HepG2 (cell line): ENCODE measurements around the gene SCNM1. TPM values are rescaled to one million over a fixed set of nuclear protein-coding genes. Genes with fewer than 3 reads are reported as not detected.

Experiments
- DZIP1 ChIP-seq: sonication (generic); formaldehyde crosslinking; IDR thresholded peaks from 2 replicates; pipeline ENCODE4 v1.5.0; 2020; ENCODE audit warnings: mild to moderate bottlenecking, missing genetic modification reagents
- FOXK2 ChIP-seq: fragments of 450-650 bp; IDR thresholded peaks from 2 replicates; pipeline ENCODE4 v1.6.1; 2016
- SP2 ChIP-seq: sonication (generic); formaldehyde crosslinking; IDR thresholded peaks from 2 replicates; pipeline ENCODE4 v1.5.1; 2020; ENCODE audit warnings: mild to moderate bottlenecking, missing genetic modification reagents
- TBL1XR1 ChIP-seq: fragments of 150-350 bp; IDR thresholded peaks from 2 replicates; pipeline ENCODE4 v1.6.1; 2014; ENCODE audit warnings: borderline replicate concordance, low read length; ENCODE audit not compliant: partially characterized antibody
- TCF7 ChIP-seq: sonication (generic); IDR thresholded peaks from 2 replicates; pipeline ENCODE4 v1.6.1; 2016; ENCODE audit warnings: antibody characterized with exemption, low read depth
- ZBTB2 ChIP-seq: sonication (generic); formaldehyde crosslinking; IDR thresholded peaks from 2 replicates; pipeline ENCODE4 v1.8.0; 2022; ENCODE audit warnings: low read depth, missing genetic modification reagents
- ZBTB4 ChIP-seq: sonication (generic); formaldehyde crosslinking; IDR thresholded peaks from 2 replicates; pipeline ENCODE4 v1.4.0; 2020; ENCODE audit warnings: missing genetic modification reagents, mild to moderate bottlenecking, borderline replicate concordance
- ZNF232 ChIP-seq: sonication (generic); formaldehyde crosslinking; IDR thresholded peaks from 2 replicates; pipeline ENCODE4 v1.4.0; 2020; ENCODE audit warnings: missing genetic modification reagents, borderline replicate concordance
- ZNF282 ChIP-seq: fragments of 450-650 bp; IDR thresholded peaks from 2 replicates; pipeline ENCODE4 v1.6.1; 2018; ENCODE audit not compliant: partially characterized antibody
- ZNF556 ChIP-seq: sonication (generic); formaldehyde crosslinking; IDR thresholded peaks from 2 replicates; pipeline ENCODE4 v1.4.0; 2020; ENCODE audit warnings: mild to moderate bottlenecking, missing genetic modification reagents, borderline replicate concordance
- ZNF563 ChIP-seq: sonication (generic); formaldehyde crosslinking; IDR thresholded peaks from 2 replicates; pipeline ENCODE4 v1.8.0; 2022; ENCODE audit warnings: mild to moderate bottlenecking, moderate library complexity, missing genetic modification reagents
- polyA plus RNA-seq, 8 experiments: library from polyadenylated mRNA; depleted of rRNA in 3 of 8; stranded (reverse) in 7 of 8; unstranded in 1 of 8; fragments of >200 nt; fragmentation: Illumina TruSeq in 4 of 8; extraction: Trizol in 4 of 8; gene quantifications; 2 replicates each; pipeline versions ENCODE4 v1.2.1 to v1.2.3, GENCODE V29; 2011 to 2016; ENCODE audit warnings: low read depth in 4 of 8, missing spikeins in 1 of 8, mixed read lengths in 1 of 8; ENCODE audit not compliant: insufficient read depth in 1 of 8
- total RNA-seq, 5 experiments: library from RNA; depleted of rRNA; stranded (reverse); fragments of >200 nt; fragmentation: Illumina TruSeq; extraction: Trizol; gene quantifications; 2 replicates each; pipeline ENCODE4 v1.2.3, GENCODE V29; 2016; ENCODE audit warnings: low read depth in 1 of 5
- TF ChIP-seq, protein P1 (sequence below): sonication (generic); formaldehyde crosslinking; IDR thresholded peaks from 2 replicates; pipeline ENCODE4 v1.4.0; 2020; ENCODE audit warnings: missing genetic modification reagents
- TF ChIP-seq, protein P2 (sequence below): sonication (generic); formaldehyde crosslinking; IDR thresholded peaks from 2 replicates; pipeline ENCODE4 v1.5.1; 2020; ENCODE audit warnings: mild to moderate bottlenecking, missing genetic modification reagents, borderline replicate concordance

The SCNM1 gene
- total and polyA plus RNA-seq, 2 of the 13 experiments (the other 11 are each of a cell fraction or from before 2014, with no cell fraction given): 16.3 to 31.5 TPM

- TF ChIP-seq TCF7: no peak
- TF ChIP-seq ZNF556 (CRISPR knock-in tag): peak; percentile 29; the same call in 1 of the 2 replicates
- TF ChIP-seq, protein P1, sequence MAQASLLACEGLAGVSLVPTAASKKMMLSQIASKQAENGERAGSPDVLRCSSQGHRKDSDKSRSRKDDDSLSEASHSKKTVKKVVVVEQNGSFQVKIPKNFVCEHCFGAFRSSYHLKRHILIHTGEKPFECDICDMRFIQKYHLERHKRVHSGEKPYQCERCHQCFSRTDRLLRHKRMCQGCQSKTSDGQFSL (CRISPR knock-in tag): no peak
- TF ChIP-seq TBL1XR1: no peak
- no peak for TF ChIP-seq ZBTB2 (CRISPR knock-in tag)
- TF ChIP-seq SP2: peak; percentile 86
- no peak for TF ChIP-seq DZIP1
- TF ChIP-seq ZBTB4 (CRISPR knock-in tag): no peak
- no peak for TF ChIP-seq FOXK2
- no peak for TF ChIP-seq ZNF232 (CRISPR knock-in tag)
- no peak for TF ChIP-seq ZNF563 (CRISPR knock-in tag)
- TF ChIP-seq ZNF282: no peak
- TF ChIP-seq, protein P2, sequence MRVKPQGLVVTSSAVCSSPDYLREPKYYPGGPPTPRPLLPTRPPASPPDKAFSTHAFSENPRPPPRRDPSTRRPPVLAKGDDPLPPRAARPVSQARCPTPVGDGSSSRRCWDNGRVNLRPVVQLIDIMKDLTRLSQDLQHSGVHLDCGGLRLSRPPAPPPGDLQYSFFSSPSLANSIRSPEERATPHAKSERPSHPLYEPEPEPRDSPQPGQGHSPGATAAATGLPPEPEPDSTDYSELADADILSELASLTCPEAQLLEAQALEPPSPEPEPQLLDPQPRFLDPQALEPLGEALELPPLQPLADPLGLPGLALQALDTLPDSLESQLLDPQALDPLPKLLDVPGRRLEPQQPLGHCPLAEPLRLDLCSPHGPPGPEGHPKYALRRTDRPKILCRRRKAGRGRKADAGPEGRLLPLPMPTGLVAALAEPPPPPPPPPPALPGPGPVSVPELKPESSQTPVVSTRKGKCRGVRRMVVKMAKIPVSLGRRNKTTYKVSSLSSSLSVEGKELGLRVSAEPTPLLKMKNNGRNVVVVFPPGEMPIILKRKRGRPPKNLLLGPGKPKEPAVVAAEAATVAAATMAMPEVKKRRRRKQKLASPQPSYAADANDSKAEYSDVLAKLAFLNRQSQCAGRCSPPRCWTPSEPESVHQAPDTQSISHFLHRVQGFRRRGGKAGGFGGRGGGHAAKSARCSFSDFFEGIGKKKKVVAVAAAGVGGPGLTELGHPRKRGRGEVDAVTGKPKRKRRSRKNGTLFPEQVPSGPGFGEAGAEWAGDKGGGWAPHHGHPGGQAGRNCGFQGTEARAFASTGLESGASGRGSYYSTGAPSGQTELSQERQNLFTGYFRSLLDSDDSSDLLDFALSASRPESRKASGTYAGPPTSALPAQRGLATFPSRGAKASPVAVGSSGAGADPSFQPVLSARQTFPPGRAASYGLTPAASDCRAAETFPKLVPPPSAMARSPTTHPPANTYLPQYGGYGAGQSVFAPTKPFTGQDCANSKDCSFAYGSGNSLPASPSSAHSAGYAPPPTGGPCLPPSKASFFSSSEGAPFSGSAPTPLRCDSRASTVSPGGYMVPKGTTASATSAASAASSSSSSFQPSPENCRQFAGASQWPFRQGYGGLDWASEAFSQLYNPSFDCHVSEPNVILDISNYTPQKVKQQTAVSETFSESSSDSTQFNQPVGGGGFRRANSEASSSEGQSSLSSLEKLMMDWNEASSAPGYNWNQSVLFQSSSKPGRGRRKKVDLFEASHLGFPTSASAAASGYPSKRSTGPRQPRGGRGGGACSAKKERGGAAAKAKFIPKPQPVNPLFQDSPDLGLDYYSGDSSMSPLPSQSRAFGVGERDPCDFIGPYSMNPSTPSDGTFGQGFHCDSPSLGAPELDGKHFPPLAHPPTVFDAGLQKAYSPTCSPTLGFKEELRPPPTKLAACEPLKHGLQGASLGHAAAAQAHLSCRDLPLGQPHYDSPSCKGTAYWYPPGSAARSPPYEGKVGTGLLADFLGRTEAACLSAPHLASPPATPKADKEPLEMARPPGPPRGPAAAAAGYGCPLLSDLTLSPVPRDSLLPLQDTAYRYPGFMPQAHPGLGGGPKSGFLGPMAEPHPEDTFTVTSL (CRISPR knock-in tag): no peak
Measured at GRCh38 chr1:151146412-151147131, 19.4 kb upstream of the SCNM1 start, which contains the start of gene SEMA6C (continued).
